ENCODE results near the gene TDRD12.

- TF ChIP-seq POLR2AphosphoS5 (IDR thresholded peaks at IDR 0.05; ENCODE audit: low read depth, low read length): no peak
- no peak for TF ChIP-seq REST (IDR thresholded peaks at IDR 0.05; ENCODE audit: insufficient read depth in 1 of 2, low read depth in 2 of 2, low read length in 2 of 2)
These were observed 10.5 kb upstream of the TDRD12 start for GRCh38 chr19:32709032-32709431.
